ENCODE results near the gene MT1G. TPM values are rescaled to one million over a fixed set of nuclear protein-coding genes. Genes with fewer than 3 reads are reported as not detected.
A peak's percentile ranks its signal among the peaks of the same experiment; 100 is the strongest.

MT1G gene
- total and polyA plus RNA-seq, 3 donors from 2014 or later = 2.1 to 14.7 (median 11.5) TPM

GRCh38 chr16:56628486-56629350, 39.1 kb downstream of the MT1G start:
- intact Hi-C loops (cut with DNase I; ENCODE audit: low total_unique reads) = no loop called here
- H3K9me3 ChIP-seq = no peaks in the 10 kb centered on the region
- H3K4me1 ChIP-seq = peaks cover 8% of the 10 kb centered on the region
- no peak for DNase-seq
- H3K4me3 ChIP-seq = no peak overlapping the region
- no peak overlapping the region for H3K27ac ChIP-seq
- 69 to 72% methylated on average over 9 of the region's 9 CpGs for WGBS, 2 donors
- TF ChIP-seq POLR2A (IDR thresholded peaks at IDR 0.05) (no peak), CTCF (IDR thresholded peaks at IDR 0.05) (no peak)
- H3K36me3 ChIP-seq (ENCODE audit: low read depth, missing control alignments) = no peaks in the 10 kb centered on the region
- no peaks in the 10 kb centered on the region for H3K27me3 ChIP-seq

GRCh38 chr16:56626685-56627084, 41.2 kb downstream of the MT1G start:
- intact Hi-C loops (cut with DNase I; ENCODE audit: low total_unique reads) = no loop called here
- Histone ChIP-seq H3K36me3 (ENCODE audit: low read depth, missing control alignments) (no peaks in the 10 kb centered on the region), H3K27me3 (no peaks in the 10 kb centered on the region), H3K9me3 (no peaks in the 10 kb centered on the region), H3K4me3 (no peak overlapping the region), H3K4me1 (peaks cover under 1% of the 10 kb centered on the region), H3K27ac (no peak overlapping the region)
- no peak for TF ChIP-seq POLR2A (IDR thresholded peaks at IDR 0.05)
- TF ChIP-seq CTCF (IDR thresholded peaks at IDR 0.05) = no peak
- 77 to 78% methylated on average over 7 of the region's 7 CpGs for WGBS, 2 donors
- DNase-seq = no peak

GRCh38 chr16:56625943-56626654, 41.8 kb downstream of the MT1G start:
- Histone ChIP-seq H3K27me3 (no peaks in the 10 kb centered on the region), H3K27ac (peak overlapping the region; percentile 44 to 84), H3K4me1 (no peaks in the 10 kb centered on the region), H3K36me3 (ENCODE audit: low read depth, missing control alignments) (no peaks in the 10 kb centered on the region), H3K4me3 (peak overlapping the region; percentile 49 to 66), H3K9me3 (no peaks in the 10 kb centered on the region)
- DNase-seq = peak; percentile 74
- intact Hi-C loops (cut with DNase I; ENCODE audit: low total_unique reads) = no loop called here
- TF ChIP-seq CTCF (IDR thresholded peaks at IDR 0.05) (no peak), POLR2A (IDR thresholded peaks at IDR 0.05) (no peak)
- WGBS, 2 donors = 23 to 27% methylated on average over 7 to 16 of the region's 16 CpGs

- Histone ChIP-seq H3K9me3 (no peaks in the 10 kb centered on the region), H3K27ac (peak within 1 kb of the TSS; percentile 44 to 84), H3K4me3 (peak within 1 kb of the TSS; percentile 49 to 66), H3K36me3 (ENCODE audit: low read depth, missing control alignments) (no peaks in the 10 kb centered on the region), H3K4me1 (no peaks in the 10 kb centered on the region), H3K27me3 (no peaks in the 10 kb centered on the region)
- WGBS, 2 donors = 3 to 4% methylated on average over 33 to 62 of the region's 62 CpGs
- peak; percentile 54 for DNase-seq
- intact Hi-C loops (cut with DNase I; ENCODE audit: low total_unique reads) = no loop called here
- TF ChIP-seq POLR2A (IDR thresholded peaks at IDR 0.05) (no peak), CTCF (IDR thresholded peaks at IDR 0.05) (no peak)
These were observed 42.5 kb downstream of the MT1G start, which contains the start of gene MT1E for GRCh38 chr16:56625140-56625942. Gene MT1E (plus strand): TSS chr16:56625781. CDS start chr16:56625852, 71 bp downstream.

All from testis (tissue), 3 donors.